NCI-H1105 (cell line): Measurements from ENCODE around the gene MTTP.
A peak's percentile ranks its signal among the peaks of the same experiment; 100 is the strongest.
"Not testable (repeated sequence)": the region's sequence is repeated elsewhere in the genome, so short reads cannot be mapped to it uniquely, and the experiment has no call there.

ENCODE experiments used
- DNase-seq: peaks from one replicate; lab custom pipeline; 2025; lab: John Stamatoyannopoulos, UW

MTTP gene

DNA sequence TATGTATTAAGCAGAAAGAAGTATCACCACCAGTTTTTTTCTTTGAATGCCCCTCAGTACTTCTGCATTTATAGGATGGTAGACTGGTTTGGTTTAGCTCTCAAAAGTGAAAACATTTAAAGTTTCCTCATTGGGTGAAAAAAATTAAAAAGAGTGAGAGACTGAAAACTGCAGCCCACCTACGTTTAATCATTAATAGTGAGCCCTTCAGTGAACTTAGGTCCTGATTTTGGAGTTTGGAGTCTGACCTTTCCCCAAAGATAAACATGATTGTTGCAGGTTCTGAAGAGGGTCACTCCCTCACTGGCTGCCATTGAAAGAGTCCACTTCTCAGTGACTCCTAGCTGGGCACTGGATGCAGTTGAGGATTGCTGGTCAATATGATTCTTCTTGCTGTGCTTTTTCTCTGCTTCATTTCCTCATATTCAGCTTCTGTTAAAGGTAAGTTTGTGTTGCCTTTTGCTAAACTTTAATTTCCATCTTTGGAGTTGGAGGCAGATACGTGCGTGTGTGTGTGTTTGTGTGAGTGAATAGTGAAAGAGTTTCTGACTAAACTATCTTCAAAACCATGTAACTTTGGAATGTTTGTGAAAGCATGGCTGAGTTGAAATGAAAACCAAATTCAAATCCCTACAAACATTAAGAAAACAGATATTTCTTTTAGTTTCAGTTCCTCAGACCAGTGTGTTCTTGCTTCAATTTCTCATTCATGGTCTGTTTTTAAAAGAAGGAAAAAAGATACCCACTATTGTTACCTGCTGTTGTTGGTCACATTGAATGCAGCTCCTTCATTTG is at the start of gene MTTP:
Gene MTTP (plus strand): TSS at position 295 of the 795 bp plus-strand sequence. CDS start 86 bp downstream, at position 381.
- DNase-seq, result no peak

DNA sequence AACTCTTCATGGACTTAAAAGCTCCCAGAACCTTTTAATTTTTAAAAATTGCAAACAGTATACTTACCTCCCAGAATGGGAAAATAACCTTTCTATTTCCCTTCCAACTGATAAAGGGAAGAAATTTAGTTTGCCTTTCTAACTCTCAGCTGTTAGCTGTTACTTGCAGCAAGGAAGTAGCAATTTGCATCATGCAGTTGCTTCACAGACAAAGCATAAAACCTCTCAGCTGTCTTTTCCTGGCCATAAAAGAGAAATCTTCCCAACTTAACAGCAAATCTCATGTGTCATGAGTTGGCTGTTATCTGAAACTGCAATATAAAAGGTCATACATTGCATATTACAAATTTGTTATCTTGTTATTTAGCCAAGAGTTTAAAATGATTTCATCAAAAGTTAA is 45.4 kb upstream of the MTTP start:
- no peak for DNase-seq

DNA sequence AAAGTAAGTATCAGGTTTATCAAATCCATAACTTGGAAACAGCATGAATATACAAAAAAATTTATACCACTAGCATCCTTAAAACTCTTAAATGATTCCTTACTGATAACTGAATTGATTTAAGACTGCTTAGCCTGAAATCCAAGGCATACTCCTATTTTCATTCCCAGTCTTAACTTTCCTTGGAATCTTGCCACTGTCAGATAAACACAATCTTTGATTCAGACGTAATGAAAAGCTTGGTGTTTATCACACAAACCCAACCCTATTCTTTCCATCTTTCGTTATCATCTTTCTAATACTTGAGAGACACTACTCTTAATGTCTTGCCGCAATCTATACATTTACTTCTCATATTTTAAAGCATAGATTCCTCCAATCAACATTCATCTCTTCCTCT is 44.7 kb upstream of the MTTP start:
- no peak for DNase-seq

- not testable (repeated sequence) for DNase-seq
These were observed 39.9 kb upstream of the MTTP start for GRCh38 chr4:99534699-99535098.

GRCh38 chr4:99536271-99536670 is 38.4 kb upstream of the MTTP start:
- DNase-seq, result no peak

DNA sequence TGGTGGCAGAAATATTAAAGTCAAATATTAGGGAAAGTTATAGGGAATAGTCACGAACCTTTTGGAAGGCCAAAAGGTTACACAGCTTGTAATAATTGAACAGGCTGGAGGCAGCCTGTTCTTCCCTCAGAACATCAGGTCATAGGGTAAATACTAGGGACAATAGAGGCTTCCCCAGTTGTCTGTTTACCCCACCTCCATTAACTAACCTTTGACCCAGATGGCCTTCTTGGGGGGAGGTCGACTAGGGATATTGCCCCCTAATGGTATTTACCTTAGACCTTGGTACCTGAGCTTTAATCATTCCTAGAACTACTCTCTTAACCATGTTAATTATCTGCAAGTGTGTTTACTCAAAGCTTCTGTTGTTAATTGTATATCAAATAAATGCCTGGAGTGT is 37.8 kb upstream of the MTTP start:
- DNase-seq, result no peak

- no peak for DNase-seq
These were observed 37.0 kb upstream of the MTTP start for GRCh38 chr4:99537674-99538073.

DNA sequence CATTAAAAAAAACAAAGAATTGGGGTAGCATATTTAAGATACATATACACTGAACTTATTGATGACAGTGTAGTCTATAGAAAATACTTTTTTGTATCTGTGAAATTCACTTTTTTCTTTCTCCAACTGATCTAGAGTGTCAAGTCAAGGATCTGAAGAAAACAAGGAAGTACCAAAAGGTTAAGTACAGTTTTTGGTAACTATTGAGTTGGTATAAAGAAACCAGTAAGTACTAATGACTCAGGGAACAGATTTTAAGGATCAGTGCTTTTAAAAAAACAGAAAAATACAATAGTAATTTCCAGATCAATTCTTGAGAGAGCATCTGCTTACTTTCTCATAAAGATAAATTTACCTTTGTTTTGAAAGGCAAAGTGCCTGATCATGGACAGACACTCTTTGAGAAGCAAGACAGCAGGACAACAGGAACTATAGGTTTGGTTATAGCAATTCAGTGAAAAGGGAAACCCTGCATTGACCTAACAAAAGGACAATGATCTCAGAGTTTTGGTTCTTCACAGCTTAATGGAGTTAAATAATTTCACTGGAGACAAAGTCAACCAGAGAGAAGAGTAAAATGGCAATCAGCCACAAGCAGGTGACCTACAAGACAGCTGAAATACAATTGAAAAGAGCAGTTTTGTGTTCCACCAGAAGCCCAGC is 34.2 kb upstream of the MTTP start:
- no peak for DNase-seq

- DNase-seq, result no peak
These were observed 21.8 kb upstream of the MTTP start for GRCh38 chr4:99552872-99553271.

- DNase-seq, result peak; percentile 85
These were observed 11.1 kb upstream of the MTTP start, which contains the start of gene TRMT10A for GRCh38 chr4:99563310-99564186. TRMT10A (minus strand) TSS chr4:99564039; CDS start chr4:99559338, 4,701 bp downstream.

GRCh38 chr4:99564921-99565320 is 9.7 kb upstream of the MTTP start:
- no peak for DNase-seq

DNA sequence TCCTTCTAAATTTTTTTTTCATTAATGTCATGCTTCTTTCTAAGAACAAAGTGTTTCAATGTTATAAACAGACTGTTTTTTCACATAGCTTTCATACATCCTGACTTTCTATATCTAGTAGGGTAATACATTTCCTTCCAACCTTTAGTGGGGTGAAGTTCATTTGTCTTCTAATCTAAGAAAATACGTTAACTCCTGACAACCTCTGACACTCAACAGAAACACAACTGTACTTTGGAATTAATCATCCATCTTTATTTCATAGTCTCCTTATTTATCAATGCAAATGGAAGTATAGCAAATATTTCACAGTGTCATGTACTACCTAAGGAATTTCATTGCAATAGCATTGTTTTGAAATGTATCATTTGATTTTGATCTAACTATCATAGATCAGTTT is 2.7 kb upstream of the MTTP start:
- DNase-seq, result no peak

GRCh38 chr4:99572527-99573240 is 1.9 kb upstream of the MTTP start:
- no peak for DNase-seq

- DNase-seq, result no peak
These were observed 772 bp upstream of the MTTP start for GRCh38 chr4:99573735-99574368.

- no peak for DNase-seq
These were observed 4.1 kb downstream of the MTTP start for GRCh38 chr4:99578714-99579113.

GRCh38 chr4:99585516-99585915 is 10.9 kb downstream of the MTTP start:
- DNase-seq, result no peak

GRCh38 chr4:99586322-99586721 is 11.7 kb downstream of the MTTP start:
- no peak for DNase-seq

- no peak for DNase-seq
These were observed 12.2 kb downstream of the MTTP start for GRCh38 chr4:99586797-99587196.

DNA sequence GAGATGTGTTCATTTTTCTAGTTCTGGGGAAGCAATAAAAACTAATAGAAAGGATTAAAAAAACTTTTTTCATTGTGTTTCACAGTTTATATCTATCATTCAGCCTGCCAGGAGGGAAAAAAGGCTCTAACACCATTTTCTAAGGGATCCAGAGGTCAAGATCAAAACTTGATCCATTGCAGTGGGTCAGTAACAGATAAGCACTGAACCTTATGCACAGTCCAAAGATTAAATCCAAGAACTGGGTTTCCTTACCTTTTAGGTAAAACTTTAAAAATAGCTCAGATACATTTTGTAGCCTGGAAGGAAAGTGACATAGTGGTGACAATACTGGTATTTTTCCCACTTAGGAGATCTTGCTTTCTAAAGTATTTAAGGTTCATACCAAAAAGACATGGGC is 12.7 kb downstream of the MTTP start:
- no peak for DNase-seq

DNA sequence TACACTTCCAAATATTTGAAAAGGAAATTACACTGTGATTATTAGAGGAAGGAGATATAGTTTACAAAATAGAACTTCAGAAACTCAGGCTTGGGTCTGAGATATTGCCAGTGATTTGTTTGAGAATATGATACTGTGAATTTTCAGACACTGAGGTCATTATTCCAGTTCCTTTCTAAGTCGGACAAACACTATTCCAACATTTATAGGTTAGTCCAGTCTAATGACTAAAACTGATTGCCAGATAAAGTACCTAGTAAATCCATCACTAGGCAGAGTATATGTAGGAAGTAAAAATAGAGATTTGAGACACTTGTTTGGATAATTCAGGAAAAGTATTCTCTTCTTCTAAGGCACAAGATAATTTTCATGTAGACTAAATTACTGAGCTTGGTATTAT is 13.2 kb downstream of the MTTP start:
- DNase-seq, result no peak

- DNase-seq, result no peak
These were observed 17.1 kb downstream of the MTTP start for GRCh38 chr4:99591757-99592156.
